ENCODE results near the gene UBE3B. TPM values are rescaled to one million over a fixed set of nuclear protein-coding genes. Genes with fewer than 3 reads are reported as not detected.

The UBE3B gene
- total RNA-seq, 2 donors from 2014 or later: 57.9 to 85.8 TPM

DNA sequence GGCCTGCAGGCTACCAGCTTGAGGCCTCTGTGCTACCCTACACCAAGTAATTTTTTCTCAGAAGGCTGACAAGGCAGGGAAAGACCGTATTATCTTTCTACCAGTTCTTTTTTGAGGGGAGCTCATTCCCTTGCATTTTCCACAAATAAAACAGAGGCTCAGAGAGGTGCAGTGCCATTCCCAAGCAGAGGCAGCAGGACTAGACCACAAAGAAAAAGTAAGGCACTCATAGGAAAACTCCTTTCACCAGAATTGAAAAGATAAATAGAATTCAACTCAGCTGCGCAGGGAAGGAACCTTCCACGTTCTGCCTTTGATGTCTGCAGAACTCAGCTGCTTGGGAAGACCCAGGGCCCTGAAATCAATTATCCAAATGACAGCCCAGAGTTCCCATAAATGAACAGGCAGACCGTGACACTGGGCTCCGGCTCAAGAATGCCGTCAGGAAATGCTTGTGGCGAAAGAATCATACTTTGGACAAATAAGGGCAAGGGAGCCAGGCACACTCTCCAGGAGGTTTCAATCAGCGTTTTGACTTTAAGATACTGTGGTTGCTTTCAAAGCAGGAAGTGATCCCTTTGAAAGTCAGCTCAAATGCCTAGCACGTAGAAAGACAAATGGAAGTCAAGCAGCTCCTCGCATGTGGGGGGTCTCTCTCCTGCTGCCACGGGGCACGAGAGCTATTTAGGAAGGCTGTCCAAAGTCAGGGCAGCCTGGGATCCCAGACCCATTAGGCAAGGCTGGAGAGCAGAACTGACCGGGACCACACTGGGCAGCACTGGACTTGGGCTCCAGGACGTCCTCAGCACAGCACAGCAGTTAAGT, 14.4 kb upstream of the UBE3B start:
- Histone ChIP-seq H3K4me3 (peak overlapping the region in 1 of 2 donors; percentile 4), H3K4me1 (replicated peaks) (peaks cover 32% of the 10 kb centered on the region), H3K36me3 (no peaks in the 10 kb centered on the region), H3K27me3 (replicated peaks; ENCODE audit: insufficient read depth) (no peaks in the 10 kb centered on the region), H3K27ac (peak overlapping the region; percentile 94), H3K9me3 (no peaks in the 10 kb centered on the region)
- intact Hi-C loops (cut with DNase I): loop anchor here (2.0 kb wide), 1 partner anchor 14 kb away; the partner anchor contains the start of genes KCTD10 and UBE3B
- TF ChIP-seq POLR2AphosphoS5 (IDR thresholded peaks at IDR 0.05): peak; percentile 96
- TF ChIP-seq, protein P1, sequence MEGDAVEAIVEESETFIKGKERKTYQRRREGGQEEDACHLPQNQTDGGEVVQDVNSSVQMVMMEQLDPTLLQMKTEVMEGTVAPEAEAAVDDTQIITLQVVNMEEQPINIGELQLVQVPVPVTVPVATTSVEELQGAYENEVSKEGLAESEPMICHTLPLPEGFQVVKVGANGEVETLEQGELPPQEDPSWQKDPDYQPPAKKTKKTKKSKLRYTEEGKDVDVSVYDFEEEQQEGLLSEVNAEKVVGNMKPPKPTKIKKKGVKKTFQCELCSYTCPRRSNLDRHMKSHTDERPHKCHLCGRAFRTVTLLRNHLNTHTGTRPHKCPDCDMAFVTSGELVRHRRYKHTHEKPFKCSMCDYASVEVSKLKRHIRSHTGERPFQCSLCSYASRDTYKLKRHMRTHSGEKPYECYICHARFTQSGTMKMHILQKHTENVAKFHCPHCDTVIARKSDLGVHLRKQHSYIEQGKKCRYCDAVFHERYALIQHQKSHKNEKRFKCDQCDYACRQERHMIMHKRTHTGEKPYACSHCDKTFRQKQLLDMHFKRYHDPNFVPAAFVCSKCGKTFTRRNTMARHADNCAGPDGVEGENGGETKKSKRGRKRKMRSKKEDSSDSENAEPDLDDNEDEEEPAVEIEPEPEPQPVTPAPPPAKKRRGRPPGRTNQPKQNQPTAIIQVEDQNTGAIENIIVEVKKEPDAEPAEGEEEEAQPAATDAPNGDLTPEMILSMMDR (IDR thresholded peaks at IDR 0.05): no peak
- 18% methylated on average over 14 of the region's 14 CpGs for WGBS
- DNase-seq (ENCODE audit: low spot score): peak; percentile 86

DNA sequence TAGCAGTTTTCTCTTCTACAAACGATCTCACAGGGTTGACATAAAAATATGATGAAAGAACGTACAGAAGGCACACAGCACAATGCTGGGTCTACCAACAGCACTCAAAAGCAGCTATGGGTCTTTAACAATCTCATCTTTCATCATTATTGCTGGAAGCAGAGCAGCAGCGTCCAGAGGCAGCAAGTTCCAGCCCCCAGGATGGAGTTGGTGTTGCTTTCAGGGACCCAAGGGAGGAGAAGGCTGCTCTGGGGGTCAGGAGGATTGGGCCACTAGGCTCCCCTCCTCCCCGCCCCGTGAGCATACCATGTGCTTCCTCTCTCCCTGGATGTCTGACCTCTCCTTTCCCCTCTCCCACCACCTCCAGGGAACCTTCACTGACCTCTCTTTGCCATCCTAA, 13.7 kb upstream of the UBE3B start:
- H3K36me3 ChIP-seq: no peaks in the 10 kb centered on the region
- 36% methylated on average over 5 of the region's 5 CpGs for WGBS
- peak overlapping the region in 1 of 2 donors; percentile 4 for H3K4me3 ChIP-seq
- TF ChIP-seq, protein P1 (IDR thresholded peaks at IDR 0.05): no peak
- TF ChIP-seq POLR2A (IDR thresholded peaks at IDR 0.05) (no peak), POLR2AphosphoS5 (IDR thresholded peaks at IDR 0.05) (no peak)
- H3K4me1 ChIP-seq (replicated peaks): peaks cover 32% of the 10 kb centered on the region
- no peak for DNase-seq (ENCODE audit: low spot score)
- H3K27me3 ChIP-seq (replicated peaks; ENCODE audit: insufficient read depth): no peaks in the 10 kb centered on the region
- intact Hi-C loops (cut with DNase I): loop anchor here (2.0 kb wide), 1 partner anchor 13 kb away; the partner anchor contains the start of genes KCTD10 and UBE3B
- H3K9me3 ChIP-seq: no peaks in the 10 kb centered on the region
- peak overlapping the region; percentile 94 for H3K27ac ChIP-seq

DNA sequence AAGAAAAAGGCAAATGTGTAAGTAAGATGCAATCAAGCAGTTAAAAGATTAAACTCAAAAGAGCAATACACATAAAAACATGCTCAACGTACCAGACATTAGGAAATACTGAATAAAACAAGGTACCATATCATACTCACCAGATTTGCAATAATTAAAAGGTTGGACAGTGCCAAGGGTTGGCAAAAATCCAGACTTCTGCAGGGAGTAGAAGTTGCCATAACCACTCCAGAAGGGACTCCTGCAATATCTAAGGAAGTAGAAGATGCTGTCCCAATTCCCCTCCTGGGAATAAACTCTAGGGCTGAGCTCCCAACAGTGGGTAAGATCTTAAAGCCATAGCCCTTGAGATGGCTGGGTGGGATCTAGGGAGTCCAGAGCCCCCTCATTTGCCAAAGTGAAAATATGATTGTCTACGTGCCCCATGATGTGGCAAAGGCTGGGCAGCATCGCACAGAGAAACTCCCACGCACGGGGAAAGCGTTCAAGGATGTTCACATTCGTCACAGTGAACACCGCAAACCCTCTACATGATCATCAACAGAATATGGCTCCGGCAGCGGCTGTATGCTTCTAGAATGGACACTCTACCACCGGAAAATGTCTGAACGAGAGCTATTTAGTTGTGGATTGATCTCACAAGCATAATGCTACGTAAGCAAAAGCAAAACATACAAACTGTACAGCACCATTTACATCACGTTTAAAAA, 12.6 kb upstream of the UBE3B start:
- DNase-seq (ENCODE audit: low spot score): no peak

DNA sequence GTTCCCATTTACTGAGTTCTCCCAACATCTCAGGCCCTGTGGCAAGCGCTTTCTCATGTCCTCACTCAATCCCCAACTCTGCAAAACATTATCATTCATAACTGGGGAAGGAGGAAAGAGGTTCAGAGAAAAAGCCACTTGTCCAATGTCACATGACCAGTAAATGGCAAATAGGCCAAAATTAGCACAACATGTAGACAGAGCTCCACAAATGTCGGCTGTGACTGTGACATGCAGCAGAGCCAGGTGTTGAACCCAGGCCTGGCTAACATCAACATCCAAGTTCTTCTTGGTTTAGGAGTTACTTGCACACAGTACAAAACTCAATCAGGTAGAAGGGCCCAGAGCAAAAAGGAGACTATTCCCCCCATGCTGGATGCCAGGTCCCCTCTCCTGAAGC, 11.1 kb upstream of the UBE3B start:
- H3K27ac ChIP-seq: no peak overlapping the region
- no peak for DNase-seq (ENCODE audit: low spot score)
- intact Hi-C loops (cut with DNase I): no loop called here
- peaks cover 26% of the 10 kb centered on the region for H3K4me1 ChIP-seq (replicated peaks)
- no peaks in the 10 kb centered on the region for H3K27me3 ChIP-seq (replicated peaks; ENCODE audit: insufficient read depth)
- TF ChIP-seq POLR2AphosphoS5 (IDR thresholded peaks at IDR 0.05) (no peak), POLR2A (IDR thresholded peaks at IDR 0.05) (no peak)
- TF ChIP-seq, protein P1 (IDR thresholded peaks at IDR 0.05): no peak
- 82% methylated on average over 2 of the region's 2 CpGs for WGBS
- no peaks in the 10 kb centered on the region for H3K36me3 ChIP-seq
- H3K4me3 ChIP-seq: no peak overlapping the region
- H3K9me3 ChIP-seq: no peaks in the 10 kb centered on the region

More for the DNA sequence above, 12.6 kb upstream of the UBE3B start:
- Histone ChIP-seq H3K27ac (peak overlapping the region; percentile 94), H3K4me1 (replicated peaks) (peaks cover 32% of the 10 kb centered on the region), H3K4me3 (no peak overlapping the region), H3K9me3 (no peaks in the 10 kb centered on the region), H3K27me3 (replicated peaks; ENCODE audit: insufficient read depth) (no peaks in the 10 kb centered on the region), H3K36me3 (no peaks in the 10 kb centered on the region)
- TF ChIP-seq POLR2A (IDR thresholded peaks at IDR 0.05): no peak
- TF ChIP-seq, protein P1 (IDR thresholded peaks at IDR 0.05): no peak
- no peak for TF ChIP-seq POLR2AphosphoS5 (IDR thresholded peaks at IDR 0.05)
- intact Hi-C loops (cut with DNase I): no loop called here
- WGBS: 88% methylated on average over 14 of the region's 14 CpGs

Measured in prostate gland (tissue), 2 donors.